Immature natural killer cell (primary cell): ENCODE measurements around the gene NOS3. TPM values are rescaled to one million over a fixed set of nuclear protein-coding genes. Genes with fewer than 3 reads are reported as not detected.
A peak's percentile ranks its signal among the peaks of the same experiment; 100 is the strongest.

Experiments
- DNase-seq, 3 donors: peaks; one replicate each; pipeline ENCODE4 v3.0.0; 2022; ENCODE audit warnings: mixed read lengths in 1 of 3
- H3K27ac Mint-ChIP-seq, 6 donors: one replicate each; pipeline ENCODE4 v1.8.0; 2020; ENCODE audit warnings: mixed read lengths in 6 of 6, mild to moderate bottlenecking in 5 of 6, inconsistent platforms in 4 of 6, moderate library complexity in 3 of 6
- H3K27me3 Mint-ChIP-seq, 3 donors: one replicate each; pipeline ENCODE4 v1.8.0; 2020 to 2021; ENCODE audit warnings: low read depth in 3 of 3, mild to moderate bottlenecking in 3 of 3, mixed read lengths in 3 of 3, moderate library complexity in 3 of 3, inconsistent platforms in 1 of 3
- H3K36me3 Mint-ChIP-seq, 3 donors: one replicate each; pipeline ENCODE4 v1.8.0; 2020; ENCODE audit warnings: mixed read lengths in 3 of 3, inconsistent platforms in 2 of 3, mild to moderate bottlenecking in 2 of 3
- H3K4me1 Mint-ChIP-seq, 2 donors: one replicate each; pipeline ENCODE4 v1.8.0; 2020; ENCODE audit warnings: inconsistent platforms in 2 of 2, mild to moderate bottlenecking in 2 of 2, mixed read lengths in 2 of 2, moderate library complexity in 1 of 2
- H3K4me3 Mint-ChIP-seq, 5 donors: one replicate each; pipeline ENCODE4 v1.8.0; 2020; ENCODE audit warnings: mild to moderate bottlenecking in 5 of 5, mixed read lengths in 5 of 5, inconsistent platforms in 3 of 5, moderate library complexity in 3 of 5
- H3K9me3 Mint-ChIP-seq, 6 donors: one replicate each; pipeline ENCODE4 v1.8.0; 2020; ENCODE audit warnings: mild to moderate bottlenecking in 6 of 6, mixed read lengths in 6 of 6, inconsistent platforms in 4 of 6, moderate library complexity in 3 of 6
- polyA plus RNA-seq, 3 donors: library from polyadenylated mRNA; unstranded; fragments of 300-500 nt; fragmentation: Illumina TruSeq; gene quantifications; one replicate each; pipeline ENCODE4 v1.2.3, GENCODE V29; 2021

NOS3 gene
- polyA plus RNA-seq, 3 donors from 2014 or later, result 0.21 to 4.9 (median 2.4) TPM

GRCh38 chr7:150974468-150975391 lies 16.1 kb upstream of the NOS3 start:
- peak; percentile 65 to 75 (median 68) for DNase-seq
- H3K4me1 Mint-ChIP-seq, result peaks cover 30 to 35% of the 10 kb centered on the region in 2 donors
- H3K27me3 Mint-ChIP-seq, result peaks cover 17 to 29% (median 25%) of the 10 kb centered on the region in 3 donors
- H3K27ac Mint-ChIP-seq, result peak overlapping the region in 4 of 6 donors; percentile 40 to 59 (median 55)
- H3K4me3 Mint-ChIP-seq, result peak overlapping the region; percentile 77 to 87 (median 84)
- peaks cover 0 to 4% (median 0%) of the 10 kb centered on the region in 6 donors for H3K9me3 Mint-ChIP-seq
- peaks cover 0 to 4% (median 3%) of the 10 kb centered on the region in 3 donors for H3K36me3 Mint-ChIP-seq

- H3K27me3 Mint-ChIP-seq, result peaks cover 20 to 32% (median 32%) of the 10 kb centered on the region in 3 donors
- H3K4me3 Mint-ChIP-seq, result peak overlapping the region; percentile 55 to 69 (median 64)
- H3K36me3 Mint-ChIP-seq, result peaks cover 0 to 4% (median 3%) of the 10 kb centered on the region in 3 donors
- DNase-seq, result no peak
- peaks cover 30 to 35% of the 10 kb centered on the region in 2 donors for H3K4me1 Mint-ChIP-seq
- peaks cover 0 to 4% (median 0%) of the 10 kb centered on the region in 6 donors for H3K9me3 Mint-ChIP-seq
- no peak overlapping the region for H3K27ac Mint-ChIP-seq
Measured at GRCh38 chr7:150975536-150976319, 15.1 kb upstream of the NOS3 start.

GRCh38 chr7:150976529-150977381 lies 14.1 kb upstream of the NOS3 start:
- Mint-ChIP-seq H3K9me3 (peaks cover 0 to 4% (median 0%) of the 10 kb centered on the region in 6 donors), H3K27ac (peak overlapping the region in 1 of 6 donors; percentile 58), H3K4me3 (peak overlapping the region; percentile 74 to 78 (median 75)), H3K36me3 (peaks cover 3 to 7% (median 4%) of the 10 kb centered on the region in 3 donors), H3K4me1 (peaks cover 30 to 35% of the 10 kb centered on the region in 2 donors), H3K27me3 (peaks cover 22 to 37% (median 35%) of the 10 kb centered on the region in 3 donors)
- no peak for DNase-seq

GRCh38 chr7:150977382-150978125 lies 13.3 kb upstream of the NOS3 start:
- Mint-ChIP-seq H3K27ac (no peak overlapping the region), H3K36me3 (peaks cover 3 to 7% (median 4%) of the 10 kb centered on the region in 3 donors), H3K9me3 (peaks cover 0 to 4% (median 0%) of the 10 kb centered on the region in 6 donors), H3K4me1 (peaks cover 30 to 35% of the 10 kb centered on the region in 2 donors), H3K4me3 (peak overlapping the region; percentile 74 to 78 (median 75)), H3K27me3 (peaks cover 26 to 37% (median 36%) of the 10 kb centered on the region in 3 donors)
- DNase-seq, result no peak

GRCh38 chr7:150978126-150978789 lies 12.6 kb upstream of the NOS3 start, which contains the start of gene KCNH2:
KCNH2 (minus strand) TSS chr7:150978321; CDS start chr7:150977913, 408 bp downstream.
- Mint-ChIP-seq H3K4me1 (peaks cover 30 to 33% of the 10 kb centered on the region in 2 donors), H3K4me3 (peak within 1 kb of the TSS; percentile 78 to 91 (median 78)), H3K36me3 (peaks cover 3 to 7% (median 4%) of the 10 kb centered on the region in 3 donors), H3K27me3 (peaks cover 26 to 37% (median 35%) of the 10 kb centered on the region in 3 donors), H3K9me3 (peaks cover 0 to 4% (median 0%) of the 10 kb centered on the region in 6 donors), H3K27ac (peak within 1 kb of the TSS in 2 of 6 donors; percentile 53 to 58)
- no peak for DNase-seq

GRCh38 chr7:150979713-150980390 lies 11.0 kb upstream of the NOS3 start:
- Mint-ChIP-seq H3K36me3 (peaks cover 3 to 7% (median 4%) of the 10 kb centered on the region in 3 donors), H3K4me3 (peak overlapping the region in 1 of 5 donors; percentile 1), H3K27ac (no peak overlapping the region), H3K27me3 (peaks cover 23 to 44% (median 30%) of the 10 kb centered on the region in 3 donors), H3K4me1 (peaks cover 23 to 26% of the 10 kb centered on the region in 2 donors), H3K9me3 (peaks cover 0 to 4% (median 0%) of the 10 kb centered on the region in 6 donors)
- DNase-seq, result no peak

- Mint-ChIP-seq H3K27ac (no peak overlapping the region), H3K4me1 (peaks cover 19 to 21% of the 10 kb centered on the region in 2 donors), H3K4me3 (no peak overlapping the region), H3K27me3 (peaks cover 24 to 43% (median 27%) of the 10 kb centered on the region in 3 donors), H3K36me3 (peaks cover 3 to 7% (median 4%) of the 10 kb centered on the region in 3 donors), H3K9me3 (peaks cover 0 to 4% (median 0%) of the 10 kb centered on the region in 6 donors)
- DNase-seq, result no peak
Measured at GRCh38 chr7:150980663-150981062, 10.2 kb upstream of the NOS3 start.

- H3K27me3 Mint-ChIP-seq, result peaks cover 27 to 47% (median 27%) of the 10 kb centered on the region in 3 donors
- H3K4me1 Mint-ChIP-seq, result peaks cover 19 to 25% of the 10 kb centered on the region in 2 donors
- peaks cover 3 to 7% (median 4%) of the 10 kb centered on the region in 3 donors for H3K36me3 Mint-ChIP-seq
- H3K4me3 Mint-ChIP-seq, result no peak overlapping the region
- H3K9me3 Mint-ChIP-seq, result peaks cover 0 to 4% (median 0%) of the 10 kb centered on the region in 6 donors
- H3K27ac Mint-ChIP-seq, result no peak overlapping the region
- no peak for DNase-seq
Measured at GRCh38 chr7:150981644-150982043, 9.2 kb upstream of the NOS3 start.

- Mint-ChIP-seq H3K4me3 (no peak overlapping the region), H3K27ac (no peak overlapping the region), H3K27me3 (peaks cover 23 to 40% (median 27%) of the 10 kb centered on the region in 3 donors), H3K9me3 (peaks cover 0 to under 1% (median 0%) of the 10 kb centered on the region in 6 donors), H3K4me1 (peaks cover 12 to 18% of the 10 kb centered on the region in 2 donors), H3K36me3 (peaks cover 3 to 7% (median 4%) of the 10 kb centered on the region in 3 donors)
- DNase-seq, result no peak
Measured at GRCh38 chr7:150982351-150982750, 8.5 kb upstream of the NOS3 start.

GRCh38 chr7:150983893-150984368 lies 6.9 kb upstream of the NOS3 start:
- peaks cover 16 to 18% of the 10 kb centered on the region in 2 donors for H3K4me1 Mint-ChIP-seq
- H3K27ac Mint-ChIP-seq, result no peak overlapping the region
- DNase-seq, result peak; percentile 33 to 41 (median 38)
- H3K27me3 Mint-ChIP-seq, result peaks cover 20 to 40% (median 29%) of the 10 kb centered on the region in 3 donors
- peaks cover 0 to 7% (median under 1%) of the 10 kb centered on the region in 3 donors for H3K36me3 Mint-ChIP-seq
- H3K4me3 Mint-ChIP-seq, result no peak overlapping the region
- no peaks in the 10 kb centered on the region for H3K9me3 Mint-ChIP-seq

- Mint-ChIP-seq H3K4me3 (no peak overlapping the region), H3K36me3 (peaks cover 0 to 6% (median 0%) of the 10 kb centered on the region in 3 donors), H3K27me3 (peaks cover 18 to 29% (median 27%) of the 10 kb centered on the region in 3 donors), H3K9me3 (peaks cover 0 to 5% (median 1%) of the 10 kb centered on the region in 6 donors), H3K27ac (no peak overlapping the region), H3K4me1 (peaks cover 15 to 16% of the 10 kb centered on the region in 2 donors)
- peak in 2 of 3 donors; percentile 43 for DNase-seq
Measured at GRCh38 chr7:150986099-150986512, 4.7 kb upstream of the NOS3 start.
